NOMO-1 treated with dmso at 0.1 percent for 144 hours (cell line): Measurements from ENCODE around the gene TSFM.
A peak's percentile ranks its signal among the peaks of the same experiment; 100 is the strongest.
"Not testable (repeated sequence)": the region's sequence is repeated elsewhere in the genome, so short reads cannot be mapped to it uniquely, and the experiment has no call there.

ENCODE experiments used
- DNase-seq: peaks from one replicate; lab custom pipeline; 2025; ENCODE audit not compliant: unreplicated experiment; lab: John Stamatoyannopoulos, UW

Gene TSFM

GRCh38 chr12:57813971-57814772 lies 31.6 kb downstream of the TSFM start:
- no peak for DNase-seq

- DNase-seq: no peak
Observed at GRCh38 chr12:57815177-57816000, 32.8 kb downstream of the TSFM start.

- no peak for DNase-seq
Observed at GRCh38 chr12:57816001-57816854, 33.6 kb downstream of the TSFM start.

- peak; percentile 57 for DNase-seq
Observed at GRCh38 chr12:57816855-57817151, 34.2 kb downstream of the TSFM start.

- DNase-seq: no peak
Observed at GRCh38 chr12:57817261-57817989, 34.8 kb downstream of the TSFM start.

- DNase-seq: not testable (repeated sequence)
Observed at GRCh38 chr12:57817990-57818331, 35.4 kb downstream of the TSFM start.

GRCh38 chr12:57820119-57820518 lies 37.5 kb downstream of the TSFM start:
- DNase-seq: not testable (repeated sequence)

- not testable (repeated sequence) for DNase-seq
Observed at GRCh38 chr12:57821015-57821414, 38.4 kb downstream of the TSFM start.

- DNase-seq: no peak
Observed at GRCh38 chr12:57821474-57822214, 39.1 kb downstream of the TSFM start.

GRCh38 chr12:57822392-57823130 lies 40.0 kb downstream of the TSFM start:
- no peak for DNase-seq

- no peak for DNase-seq
Observed at GRCh38 chr12:57823131-57823907, 40.7 kb downstream of the TSFM start.

- no peak for DNase-seq
Observed at GRCh38 chr12:57823908-57824640, 41.5 kb downstream of the TSFM start.

- DNase-seq: no peak
Observed at GRCh38 chr12:57825451-57825850, 42.9 kb downstream of the TSFM start.

GRCh38 chr12:57826400-57826799 lies 43.8 kb downstream of the TSFM start:
- no peak for DNase-seq

- DNase-seq: no peak
Observed at GRCh38 chr12:57826966-57827365, 44.4 kb downstream of the TSFM start.

GRCh38 chr12:57829025-57829777 lies 46.6 kb downstream of the TSFM start:
- no peak for DNase-seq

- no peak for DNase-seq
Observed at GRCh38 chr12:57830393-57830792, 47.8 kb downstream of the TSFM start.
